HK-2 (cell line): ENCODE results near the gene VPS18.

Experiments used
- DNase-seq: peaks from one replicate; pipeline ENCODE4 v3.0.0-alpha.2; 2018; ENCODE audit not compliant: unreplicated experiment

The VPS18 gene

DNA sequence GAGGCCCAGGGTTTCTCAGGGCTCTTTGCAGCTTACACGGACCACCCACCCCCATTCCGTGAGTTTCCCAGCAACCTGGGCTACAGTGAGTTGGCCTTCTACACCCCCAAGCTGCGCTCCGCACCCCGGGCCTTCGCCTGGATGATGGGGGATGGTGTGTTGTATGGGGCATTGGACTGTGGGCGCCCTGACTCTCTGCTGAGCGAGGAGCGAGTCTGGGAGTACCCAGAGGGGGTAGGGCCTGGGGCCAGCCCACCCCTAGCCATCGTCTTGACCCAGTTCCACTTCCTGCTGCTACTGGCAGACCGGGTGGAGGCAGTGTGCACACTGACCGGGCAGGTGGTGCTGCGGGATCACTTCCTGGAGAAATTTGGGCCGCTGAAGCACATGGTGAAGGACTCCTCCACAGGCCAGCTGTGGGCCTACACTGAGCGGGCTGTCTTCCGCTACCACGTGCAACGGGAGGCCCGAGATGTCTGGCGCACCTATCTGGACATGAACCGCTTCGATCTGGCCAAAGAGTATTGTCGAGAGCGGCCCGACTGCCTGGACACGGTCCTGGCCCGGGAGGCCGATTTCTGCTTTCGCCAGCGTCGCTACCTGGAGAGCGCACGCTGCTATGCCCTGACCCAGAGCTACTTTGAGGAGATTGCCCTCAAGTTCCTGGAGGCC lies 5.4 kb downstream of the VPS18 start:
- DNase-seq = no peak

DNA sequence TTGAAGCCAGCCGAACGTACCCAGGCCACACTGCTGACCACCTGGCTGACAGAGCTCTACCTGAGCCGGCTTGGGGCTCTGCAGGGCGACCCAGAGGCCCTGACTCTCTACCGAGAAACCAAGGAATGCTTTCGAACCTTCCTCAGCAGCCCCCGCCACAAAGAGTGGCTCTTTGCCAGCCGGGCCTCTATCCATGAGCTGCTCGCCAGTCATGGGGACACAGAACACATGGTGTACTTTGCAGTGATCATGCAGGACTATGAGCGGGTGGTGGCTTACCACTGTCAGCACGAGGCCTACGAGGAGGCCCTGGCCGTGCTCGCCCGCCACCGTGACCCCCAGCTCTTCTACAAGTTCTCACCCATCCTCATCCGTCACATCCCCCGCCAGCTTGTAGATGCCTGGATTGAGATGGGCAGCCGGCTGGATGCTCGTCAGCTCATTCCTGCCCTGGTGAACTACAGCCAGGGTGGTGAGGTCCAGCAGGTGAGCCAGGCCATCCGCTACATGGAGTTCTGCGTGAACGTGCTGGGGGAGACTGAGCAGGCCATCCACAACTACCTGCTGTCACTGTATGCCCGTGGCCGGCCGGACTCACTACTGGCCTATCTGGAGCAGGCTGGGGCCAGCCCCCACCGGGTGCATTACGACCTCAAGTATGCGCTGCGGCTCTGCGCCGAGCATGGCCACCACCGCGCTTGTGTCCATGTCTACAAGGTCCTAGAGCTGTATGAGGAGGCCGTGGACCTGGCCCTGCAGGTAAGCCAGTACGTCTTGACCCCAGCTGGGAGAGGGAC lies 6.2 kb downstream of the VPS18 start:
- DNase-seq = no peak

DNA sequence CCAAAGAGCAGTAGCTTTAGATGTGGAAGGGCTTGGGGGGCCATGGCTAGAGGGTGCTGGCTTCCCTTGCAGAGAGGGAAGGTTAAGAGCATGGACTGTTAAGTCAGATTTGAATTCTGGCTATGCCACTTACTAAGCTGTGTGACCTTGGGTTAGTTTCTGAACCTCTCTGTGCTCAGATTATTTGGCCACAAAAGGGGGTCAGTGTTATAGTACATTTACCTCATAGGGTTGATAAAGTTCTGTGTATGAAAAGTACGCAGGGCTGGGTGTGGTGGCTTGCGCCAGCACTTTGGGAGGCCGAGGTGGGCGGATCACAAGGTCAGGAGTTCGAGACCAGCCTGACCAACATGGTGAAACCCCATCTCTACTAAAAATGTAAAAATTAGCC lies 6.8 kb downstream of the VPS18 start:
- no peak for DNase-seq

DNA sequence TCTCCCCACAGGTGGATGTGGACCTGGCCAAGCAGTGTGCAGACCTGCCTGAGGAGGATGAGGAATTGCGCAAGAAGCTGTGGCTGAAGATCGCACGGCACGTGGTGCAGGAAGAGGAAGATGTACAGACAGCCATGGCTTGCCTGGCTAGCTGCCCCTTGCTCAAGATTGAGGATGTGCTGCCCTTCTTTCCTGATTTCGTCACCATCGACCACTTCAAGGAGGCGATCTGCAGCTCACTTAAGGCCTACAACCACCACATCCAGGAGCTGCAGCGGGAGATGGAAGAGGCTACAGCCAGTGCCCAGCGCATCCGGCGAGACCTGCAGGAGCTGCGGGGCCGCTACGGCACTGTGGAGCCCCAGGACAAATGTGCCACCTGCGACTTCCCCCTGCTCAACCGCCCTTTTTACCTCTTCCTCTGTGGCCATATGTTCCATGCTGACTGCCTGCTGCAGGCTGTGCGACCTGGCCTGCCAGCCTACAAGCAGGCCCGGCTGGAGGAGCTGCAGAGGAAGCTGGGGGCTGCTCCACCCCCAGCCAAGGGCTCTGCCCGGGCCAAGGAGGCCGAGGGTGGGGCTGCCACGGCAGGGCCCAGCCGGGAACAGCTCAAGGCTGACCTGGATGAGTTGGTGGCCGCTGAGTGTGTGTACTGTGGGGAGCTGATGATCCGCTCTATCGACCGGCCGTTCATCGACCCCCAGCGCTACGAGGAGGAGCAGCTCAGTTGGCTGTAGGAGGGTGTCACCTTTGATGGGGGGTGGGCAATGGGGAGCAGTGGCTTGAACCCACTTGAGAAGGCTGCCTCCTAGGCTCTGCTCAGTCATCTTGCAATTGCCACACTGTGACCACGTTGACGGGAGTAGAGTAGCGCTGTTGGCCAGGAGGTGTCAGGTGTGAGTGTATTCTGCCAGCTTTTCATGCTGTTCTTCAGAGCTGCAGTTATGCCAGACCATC lies 8.6 kb downstream of the VPS18 start:
- no peak for DNase-seq

DNA sequence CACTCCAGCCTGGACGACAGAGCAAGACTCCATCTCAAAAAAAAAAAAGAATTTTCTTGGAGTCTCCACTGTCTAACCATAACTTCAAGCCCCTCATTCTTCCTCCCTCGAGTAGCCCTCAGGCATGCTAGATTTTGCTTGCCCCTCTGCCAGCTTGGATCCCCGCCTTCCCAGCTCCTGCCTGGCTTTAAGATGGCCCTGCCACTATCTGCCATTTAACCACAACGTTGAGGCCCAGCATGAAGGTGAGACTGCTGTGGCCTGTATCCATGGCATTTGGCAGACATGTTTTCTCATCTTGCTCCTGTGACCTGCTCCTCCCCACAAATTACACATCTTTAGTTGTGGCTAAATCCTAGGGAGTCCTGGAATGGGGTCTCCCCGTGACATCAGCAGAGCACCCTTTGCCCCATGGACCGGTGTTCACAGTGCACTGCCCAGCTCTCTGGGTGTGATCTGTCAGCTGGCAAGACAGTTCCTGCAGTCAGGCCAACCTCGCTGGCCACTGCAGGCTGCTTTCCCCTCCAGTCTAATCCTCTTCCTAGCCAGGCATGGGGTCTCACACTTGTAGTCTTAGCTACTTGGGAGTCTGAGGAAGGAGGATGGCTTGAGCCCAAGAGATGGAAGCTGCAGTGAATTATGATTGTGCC lies 10.4 kb downstream of the VPS18 start:
- DNase-seq = no peak

DNA sequence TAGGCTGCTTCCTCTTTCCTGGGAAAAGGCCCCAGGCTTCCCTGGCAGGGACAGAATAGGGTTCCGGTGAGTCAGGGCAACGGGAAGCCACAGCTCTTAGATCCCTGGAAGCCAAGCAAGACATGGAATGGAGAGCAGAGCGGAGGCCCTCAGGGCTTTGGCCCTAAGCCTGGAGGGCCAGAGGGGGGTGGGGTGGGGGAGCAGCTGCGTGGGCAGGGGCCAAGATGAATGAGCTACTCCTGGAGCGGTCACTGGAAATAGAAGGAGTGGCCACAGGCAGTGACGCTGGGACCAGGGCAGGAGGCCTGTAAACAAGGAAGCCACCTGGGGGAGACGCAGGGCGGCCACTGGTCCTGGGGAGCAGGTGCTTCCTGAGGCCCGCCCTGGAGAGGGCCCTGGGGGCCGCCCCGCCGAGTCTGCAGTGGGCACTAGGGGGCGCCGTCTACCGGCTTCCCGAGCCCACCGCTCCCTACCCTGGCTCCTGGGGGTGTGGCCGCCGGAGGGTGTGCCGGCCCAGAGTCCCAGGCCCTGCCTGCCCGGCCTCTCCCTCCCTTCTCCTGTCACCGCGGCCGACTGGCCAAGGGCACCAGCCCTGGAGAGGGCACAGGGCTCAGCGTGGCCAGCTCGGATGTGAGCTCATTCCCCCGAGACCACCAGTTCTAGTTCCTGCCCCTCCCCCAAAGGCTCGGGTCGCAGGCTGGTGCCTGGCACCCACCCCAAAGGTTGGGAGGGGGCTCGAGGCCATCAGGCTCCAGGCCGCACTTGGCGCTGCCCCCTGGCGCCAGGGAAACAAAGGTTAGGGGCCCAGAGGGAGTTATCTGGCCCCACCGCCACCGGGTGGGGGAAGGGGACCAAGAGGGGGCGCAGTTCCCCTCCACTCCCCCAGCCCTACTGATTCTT lies 12.1 kb downstream of the VPS18 start:
- DNase-seq = peak; percentile 85

DNA sequence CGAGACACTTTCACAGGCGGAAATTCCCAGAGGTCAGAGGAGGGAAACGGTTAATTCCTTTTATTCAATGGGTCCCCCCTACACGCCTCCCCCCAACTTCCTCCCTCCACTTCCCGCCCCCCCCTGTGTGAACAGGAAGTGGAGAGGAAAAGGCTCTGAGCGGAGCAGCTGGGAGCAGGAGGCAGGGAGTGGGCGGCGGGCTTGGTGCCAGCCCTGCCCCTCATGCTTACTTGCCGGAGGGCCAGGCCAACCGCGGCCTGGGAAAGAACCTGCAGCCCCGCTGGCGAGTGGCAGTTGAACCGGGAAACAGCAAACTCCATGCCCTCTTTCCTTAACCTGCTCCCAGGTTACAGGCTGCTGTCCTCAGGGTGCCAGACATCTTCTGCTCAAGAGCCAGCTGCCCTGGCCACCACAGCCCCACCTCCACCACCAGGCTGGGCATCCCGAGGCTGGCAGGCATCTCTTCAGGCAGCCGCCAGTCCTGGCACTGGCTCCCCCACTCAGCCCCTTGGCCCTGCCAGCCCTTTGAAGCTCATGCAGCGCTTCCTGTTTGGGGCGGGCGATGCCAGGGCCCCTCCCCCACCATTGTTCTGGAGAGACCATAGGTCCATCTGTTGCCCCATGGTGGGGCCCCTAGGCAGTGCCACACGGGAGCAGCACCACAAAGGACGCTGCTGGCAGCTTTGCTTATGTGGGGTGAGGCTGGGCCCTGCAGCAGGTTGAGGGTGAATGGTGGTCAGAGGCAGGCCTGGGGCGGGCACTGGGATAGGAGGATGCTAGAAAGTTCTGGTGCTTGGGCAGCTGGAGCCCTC lies 12.9 kb downstream of the VPS18 start:
- DNase-seq = peak; percentile 49

DNA sequence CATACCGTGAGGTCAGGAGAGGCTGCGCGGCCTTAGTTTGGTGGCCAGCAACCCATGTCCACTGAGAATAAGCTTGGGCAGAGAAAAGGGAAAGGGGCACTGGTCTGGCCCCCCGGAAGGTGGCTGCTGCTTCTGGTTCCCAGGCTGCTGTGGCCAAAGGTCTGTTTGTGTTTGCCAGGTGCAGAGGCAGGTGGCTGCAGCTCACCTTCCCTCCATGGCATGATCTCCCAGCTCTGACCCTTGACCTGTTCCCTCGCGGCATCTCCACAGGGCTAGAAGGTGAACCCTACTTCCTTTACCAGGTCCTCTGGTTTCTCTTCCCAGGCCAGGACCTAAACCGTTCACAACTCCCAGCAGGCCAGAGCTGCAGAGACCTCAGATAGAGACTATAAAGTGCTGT lies 13.8 kb downstream of the VPS18 start:
- no peak for DNase-seq

DNA sequence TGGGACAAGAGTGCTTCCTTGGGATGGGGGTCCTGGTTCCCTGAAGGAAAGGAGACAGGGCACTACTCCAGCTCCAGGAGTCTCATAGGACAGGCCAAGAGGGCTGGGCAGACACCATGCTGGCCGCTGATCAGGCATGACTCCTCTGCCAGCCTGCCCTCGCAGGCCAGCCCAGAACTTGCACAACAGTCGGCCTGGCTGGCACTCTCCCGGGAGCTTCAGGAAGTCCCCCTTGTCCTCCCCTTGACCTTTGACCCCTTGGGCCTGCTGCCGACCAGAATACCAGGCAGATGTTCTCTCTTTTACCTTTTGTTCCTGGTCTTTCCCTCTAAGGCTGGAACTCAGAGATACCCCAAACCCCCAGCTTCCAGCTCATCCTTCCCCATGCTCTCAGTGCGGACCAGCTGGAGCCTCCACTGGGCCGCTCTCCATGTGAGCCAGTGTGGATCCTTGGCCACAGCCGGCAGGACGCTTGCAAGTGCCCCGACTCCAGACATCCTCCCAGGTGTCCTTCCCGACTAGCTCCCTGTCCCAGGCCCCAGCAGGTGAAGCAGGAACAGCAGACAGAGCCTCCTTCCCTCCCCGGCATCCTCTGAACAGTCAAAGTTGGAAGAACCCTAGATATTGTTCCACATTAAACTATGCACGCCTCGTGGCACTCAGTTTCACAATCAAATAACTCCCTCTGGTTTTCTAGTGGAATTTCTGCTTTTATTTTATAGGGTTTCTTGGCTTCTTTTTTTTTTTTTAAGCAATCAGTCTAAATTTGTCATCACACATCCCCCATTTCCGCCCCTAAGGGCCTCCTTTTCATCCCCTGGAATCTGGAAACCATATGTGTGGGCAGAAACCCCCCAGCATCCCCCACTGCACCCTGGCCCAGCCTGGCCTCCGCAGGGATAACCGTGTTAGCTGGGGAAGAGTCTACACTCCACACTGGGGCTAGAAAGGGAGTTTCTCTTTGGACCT lies 15.7 kb downstream of the VPS18 start:
- no peak for DNase-seq

DNA sequence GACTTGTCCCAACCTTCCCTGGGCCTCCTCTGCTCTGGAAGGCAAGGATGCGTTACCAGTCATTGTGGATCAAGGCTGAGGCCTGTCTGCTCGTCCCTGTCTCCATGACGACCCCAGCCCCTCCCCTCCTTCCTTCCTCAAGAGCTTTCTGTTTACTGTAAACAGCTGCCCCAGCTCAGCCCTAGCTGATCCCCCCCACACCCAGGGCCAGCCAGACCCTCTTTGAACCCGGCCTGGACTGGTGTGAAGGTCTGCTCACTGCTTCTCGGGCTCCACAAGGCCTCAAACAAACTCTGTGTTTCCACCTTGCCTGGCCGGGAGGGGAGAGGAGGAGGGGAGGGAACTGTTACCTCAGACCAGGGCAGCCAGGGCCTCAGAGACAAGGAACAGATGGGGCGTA lies 16.9 kb downstream of the VPS18 start:
- no peak for DNase-seq

DNA sequence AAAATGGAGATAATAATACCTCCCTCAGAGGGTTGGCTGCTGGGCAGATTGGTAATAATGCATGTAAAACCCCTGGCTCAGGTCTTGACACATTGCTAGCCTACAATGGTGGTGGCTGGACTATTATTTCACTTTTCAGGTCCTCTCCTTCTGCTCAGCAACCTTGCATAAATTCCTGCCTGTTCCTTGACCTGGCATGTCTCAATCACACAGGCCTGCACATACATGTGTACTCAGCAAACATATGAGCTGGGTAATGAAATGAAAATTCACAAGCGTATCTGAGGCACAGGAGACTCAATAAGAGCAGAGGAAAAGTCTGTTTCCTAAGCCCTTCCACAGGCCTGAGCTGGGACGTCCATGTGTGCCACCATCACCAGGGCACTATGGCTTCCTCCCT lies 17.4 kb downstream of the VPS18 start:
- no peak for DNase-seq

DNA sequence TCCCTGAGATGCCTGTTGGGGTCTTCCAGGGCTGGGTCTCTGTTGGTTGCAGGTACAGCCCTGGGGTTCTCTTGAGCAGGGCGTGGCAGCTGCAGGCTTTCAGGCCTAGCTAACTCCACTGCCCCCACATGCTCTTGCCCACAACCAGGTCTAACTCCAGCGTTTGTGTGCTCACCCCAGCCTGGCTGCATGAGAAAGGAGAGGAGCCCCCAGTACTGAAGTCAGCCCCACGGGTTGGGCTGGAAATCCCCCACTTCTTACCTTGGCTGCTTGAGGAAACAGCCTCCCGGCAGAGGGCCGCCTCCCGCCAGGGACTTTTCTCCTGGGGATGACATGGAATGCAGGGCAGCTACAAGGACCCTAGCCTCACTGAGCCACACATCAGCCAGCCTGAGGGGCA lies 18.2 kb downstream of the VPS18 start:
- DNase-seq = no peak

DNA sequence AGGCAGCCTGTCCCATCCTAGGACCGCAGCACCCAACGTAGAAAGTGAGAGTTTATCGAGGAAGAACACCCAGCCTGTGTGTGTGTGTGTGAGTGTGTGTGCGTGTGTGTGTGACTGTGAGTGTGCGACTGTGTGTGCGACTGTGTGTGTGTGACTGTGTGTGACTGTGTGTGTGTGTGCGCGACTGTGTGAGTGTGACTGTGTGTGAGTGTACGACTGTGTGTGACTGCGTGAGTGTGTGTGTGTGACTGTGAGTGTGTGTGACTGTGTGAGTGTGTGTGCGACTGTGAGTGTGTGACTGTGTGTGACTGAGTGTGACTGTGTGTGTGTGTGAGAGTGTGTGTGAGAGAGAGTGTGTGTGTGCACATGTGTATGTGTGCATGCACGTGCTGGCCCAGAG lies 19.8 kb downstream of the VPS18 start:
- DNase-seq = no peak

DNA sequence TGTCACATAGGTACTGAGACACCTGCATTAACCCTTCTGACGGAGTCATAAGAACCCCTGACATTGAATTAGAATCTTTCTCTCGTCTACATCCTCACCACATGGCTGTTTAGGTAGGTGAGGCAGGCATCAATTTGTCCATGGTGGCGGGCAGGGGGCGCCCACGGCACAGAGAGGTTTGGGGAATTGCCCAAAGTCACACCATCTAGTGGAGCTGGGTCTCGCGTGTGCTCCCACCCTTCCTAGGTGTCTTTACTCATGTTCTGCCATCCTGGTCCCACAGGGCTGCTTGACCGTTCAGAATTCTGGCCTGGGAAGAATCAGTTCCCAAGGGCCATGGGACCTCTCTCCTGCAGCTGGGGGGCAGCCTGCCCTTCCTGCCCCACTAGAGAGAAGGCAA lies 20.2 kb downstream of the VPS18 start:
- no peak for DNase-seq

DNA sequence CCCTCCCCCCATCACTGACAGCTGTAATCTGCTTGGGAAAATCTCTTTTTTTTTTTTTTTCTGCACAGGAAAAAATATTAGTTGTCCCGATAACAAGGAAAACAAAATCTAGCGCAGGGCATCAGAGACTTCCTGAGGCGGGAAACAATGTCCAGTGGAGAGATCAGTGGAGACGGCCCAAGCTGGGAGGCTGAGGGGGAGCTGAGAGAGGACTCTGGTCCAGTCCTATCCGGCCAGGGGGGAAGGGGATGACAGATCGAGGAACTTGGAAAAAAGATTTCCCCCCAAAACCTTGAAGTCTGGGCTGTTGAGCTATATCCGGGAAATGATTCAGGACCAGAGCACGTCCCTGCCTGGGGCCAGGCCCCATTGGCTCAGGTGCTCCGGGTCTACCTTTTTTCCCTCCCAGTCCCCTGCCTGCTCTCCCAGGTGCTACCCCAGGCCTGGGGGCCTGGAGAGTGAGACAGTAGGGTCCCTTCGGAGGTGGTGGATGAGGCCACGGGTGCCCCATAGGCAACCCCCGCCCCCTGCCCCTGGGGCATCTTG lies 20.9 kb downstream of the VPS18 start:
- DNase-seq = no peak

DNA sequence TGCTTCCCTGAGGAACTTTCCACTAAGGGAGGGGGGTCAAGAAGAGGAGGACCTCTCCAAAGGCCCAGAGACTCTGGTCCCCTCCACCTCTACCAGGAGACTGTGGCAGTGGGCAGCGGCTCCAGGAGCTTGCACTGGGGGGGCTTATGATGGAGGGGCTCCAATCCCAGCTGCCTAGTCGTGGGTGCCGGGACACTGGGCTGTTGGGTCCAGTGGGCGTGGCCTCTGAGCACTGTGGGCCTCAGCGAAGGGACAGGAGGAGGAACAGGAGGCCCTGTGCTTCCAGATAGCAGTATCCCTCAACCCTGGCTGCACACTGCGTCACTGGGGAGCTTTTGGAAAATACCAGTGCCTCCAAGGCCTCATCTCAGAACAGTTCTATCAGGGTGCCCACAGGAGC lies 21.4 kb downstream of the VPS18 start:
- DNase-seq = no peak

DNA sequence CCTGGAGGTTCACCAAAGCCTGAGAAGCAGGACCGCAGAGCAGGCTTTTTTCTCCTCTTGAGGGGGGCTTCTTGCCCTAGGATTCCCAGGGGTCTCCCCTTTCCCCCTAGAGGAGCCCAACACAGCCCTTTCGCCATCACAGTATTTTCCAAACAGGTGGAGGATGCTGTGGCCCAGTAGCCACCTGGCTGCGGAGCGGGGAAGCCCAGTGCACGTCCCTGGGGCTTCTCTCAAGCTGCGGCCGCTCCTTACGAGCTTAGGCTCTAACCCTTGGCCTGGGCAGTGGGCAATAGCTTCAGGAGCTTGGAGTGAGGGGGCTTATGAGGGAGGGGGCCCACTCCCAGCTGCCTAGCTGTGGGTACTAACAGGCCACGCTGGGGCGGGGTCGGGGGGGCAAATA lies 23.3 kb downstream of the VPS18 start:
- no peak for DNase-seq

DNA sequence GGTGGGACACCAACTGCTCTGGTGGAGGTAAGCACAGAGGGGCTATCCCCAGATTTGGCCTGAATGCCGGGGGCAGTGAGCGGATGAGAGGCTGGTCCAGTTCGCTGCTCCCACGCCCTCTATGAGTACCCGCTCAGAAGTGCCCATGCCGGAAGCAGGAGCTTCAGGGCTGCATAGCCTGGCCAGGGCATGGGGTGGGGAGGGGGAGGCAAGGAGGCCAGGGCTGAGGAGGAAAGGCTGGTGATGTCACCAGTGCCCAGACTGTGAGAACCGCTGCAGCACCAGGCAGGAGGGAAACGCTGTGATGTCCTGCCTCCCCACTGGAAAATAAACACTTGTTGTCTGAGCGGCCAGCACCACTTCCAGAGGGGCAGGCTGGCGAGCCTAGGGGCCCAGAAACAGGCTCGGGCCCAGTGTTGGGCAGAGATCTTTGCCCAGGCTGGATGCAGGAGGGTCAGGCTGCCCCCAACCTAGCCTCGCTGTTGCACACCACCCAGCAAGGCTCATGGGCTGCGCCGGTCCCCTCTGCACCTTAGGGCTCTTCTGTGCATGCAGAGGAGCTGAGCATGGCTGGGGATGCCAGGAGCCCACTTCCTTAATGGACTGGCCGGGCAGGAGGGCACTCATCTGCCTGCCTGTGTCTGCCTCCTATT lies 24.0 kb downstream of the VPS18 start:
- DNase-seq = no peak
